ENCODE results near the gene LARGE1.

- TF ChIP-seq TCF7L2 (IDR thresholded peaks at IDR 0.05; ENCODE audit: low read depth, low read length) (no peak), CTCF (IDR thresholded peaks at IDR 0.05) (no peak), REST (IDR thresholded peaks at IDR 0.05; ENCODE audit: insufficient read depth in 1 of 2, low read depth in 2 of 2, low read length in 1 of 2) (no peak)
These were observed 321.5 kb downstream of the LARGE1 start for GRCh38 chr22:33598821-33599220.

Data from Panc1 (cell line).